RKO (cell line): ENCODE results near the gene PTGIS.

ENCODE experiments used
- DNase-seq: peaks from one replicate; pipeline ENCODE4 v3.0.0-alpha.2; 2016; ENCODE audit warnings: low spot score

Gene PTGIS

GRCh38 chr20:49595811-49596561, 28.0 kb upstream of the PTGIS start:
- DNase-seq: peak; percentile 48

- DNase-seq: no peak
Observed at GRCh38 chr20:49595346-49595745, 27.4 kb upstream of the PTGIS start.

- no peak for DNase-seq
Observed at GRCh38 chr20:49594931-49595315, 27.0 kb upstream of the PTGIS start.

- no peak for DNase-seq
Observed at GRCh38 chr20:49594143-49594930, 26.4 kb upstream of the PTGIS start.

GRCh38 chr20:49593466-49594142, 25.7 kb upstream of the PTGIS start:
- no peak for DNase-seq

GRCh38 chr20:49592120-49592519, 24.2 kb upstream of the PTGIS start:
- DNase-seq: no peak

GRCh38 chr20:49591217-49591865, 23.4 kb upstream of the PTGIS start:
- DNase-seq: no peak

- no peak for DNase-seq
Observed at GRCh38 chr20:49590163-49591017, 22.5 kb upstream of the PTGIS start.

GRCh38 chr20:49589747-49590146, 21.8 kb upstream of the PTGIS start:
- DNase-seq: no peak

- DNase-seq: no peak
Observed at GRCh38 chr20:49587111-49587570, 19.2 kb upstream of the PTGIS start.

- DNase-seq: no peak
Observed at GRCh38 chr20:49585585-49586245, 17.8 kb upstream of the PTGIS start.

- DNase-seq: no peak
Observed at GRCh38 chr20:49584418-49585382, 16.8 kb upstream of the PTGIS start.

GRCh38 chr20:49583669-49584417, 15.9 kb upstream of the PTGIS start:
- peak; percentile 27 for DNase-seq

GRCh38 chr20:49583343-49583668, 15.4 kb upstream of the PTGIS start:
- no peak for DNase-seq

- DNase-seq: no peak
Observed at GRCh38 chr20:49582413-49583334, 14.7 kb upstream of the PTGIS start.

- DNase-seq: no peak
Observed at GRCh38 chr20:49581482-49581881, 13.5 kb upstream of the PTGIS start.

GRCh38 chr20:49580813-49581174, 12.9 kb upstream of the PTGIS start:
- no peak for DNase-seq
